Panc1 (cell line): ENCODE measurements around the gene CNST.

Experiments used
- CTCF ChIP-seq: fragments of 450-650 bp; IDR thresholded peaks from 2 replicates; pipeline ENCODE4 v1.5.1; 2017; ENCODE audit warnings: mild to moderate bottlenecking
- POLR2AphosphoS5 ChIP-seq: IDR thresholded peaks from 2 replicates; pipeline ENCODE4 v1.6.1; 2012; ENCODE audit warnings: mild to moderate bottlenecking, low read depth, low read length, moderate library complexity
- REST ChIP-seq, 2 experiments: IDR thresholded peaks; 2 replicates each; pipeline ENCODE4 v1.6.1; 2011 to 2012; ENCODE audit warnings: low read depth in 2 of 2, control low read depth in 1 of 2, low read length in 1 of 2, mild to moderate bottlenecking in 1 of 2, moderate library complexity in 1 of 2; ENCODE audit not compliant: insufficient read depth in 1 of 2
- SIN3A ChIP-seq: IDR thresholded peaks from 2 replicates; pipeline ENCODE4 v1.6.1; 2012; ENCODE audit warnings: low read depth, mild to moderate bottlenecking, low read length, moderate library complexity, borderline replicate concordance; ENCODE audit not compliant: insufficient read depth
- TCF7L2 ChIP-seq: IDR thresholded peaks from 2 replicates; pipeline ENCODE4 v1.6.1; 2011; ENCODE audit warnings: mild to moderate bottlenecking, low read depth, low read length, inconsistent platforms

- TF ChIP-seq CTCF = no peak
- no peak for TF ChIP-seq POLR2AphosphoS5
- no peak for TF ChIP-seq TCF7L2
- no peak for TF ChIP-seq REST (IDR thresholded peaks at IDR 0.05; ENCODE audit: insufficient read depth in 1 of 2, low read depth in 2 of 2, low read length in 1 of 2)
- TF ChIP-seq SIN3A = no peak
Measured at GRCh38 chr1:246583056-246583440, 16.8 kb downstream of the CNST start.
